Esophagus muscularis mucosa (tissue), 4 donors: ENCODE data around the gene PCK1. TPM values are rescaled to one million over a fixed set of nuclear protein-coding genes. Genes with fewer than 3 reads are reported as not detected.

ENCODE experiments used
- DNase-seq: peaks from one replicate; pipeline ENCODE4 v3.0.0-alpha.2; 2017; ENCODE audit errors: extremely low spot score
- H3K27ac ChIP-seq, 4 donors: fragments of 200-600 bp; sonication (generic); replicated peaks in 1 of 4; 1 replicate in 3 of 4; 2 replicates in 1 of 4; pipeline ENCODE4 v1.5.1; 2016 to 2019; ENCODE audit warnings: mild to moderate bottlenecking in 1 of 4
- H3K27me3 ChIP-seq, 4 donors: fragments of 200-600 bp; sonication (generic); one replicate each; pipeline versions ENCODE4 v1.5.1 to v1.6.0; 2016 to 2019
- H3K36me3 ChIP-seq, 4 donors: fragments of 200-600 bp; sonication (generic); one replicate each; pipeline ENCODE4 v1.5.1; 2016 to 2019
- H3K4me1 ChIP-seq, 4 donors: fragments of 200-600 bp; sonication (generic); one replicate each; pipeline ENCODE4 v1.5.1; 2016 to 2019
- H3K4me3 ChIP-seq, 4 donors: fragments of 200-600 bp; sonication (generic); 1 replicate in 2 of 4; 2 replicates in 2 of 4; pipeline ENCODE4 v1.5.1; 2016 to 2019; ENCODE audit warnings: mild to moderate bottlenecking in 4 of 4, moderate library complexity in 1 of 4
- H3K9me3 ChIP-seq, 4 donors: fragments of 200-600 bp; sonication (generic); 1 replicate in 3 of 4; 2 replicates in 1 of 4; pipeline ENCODE4 v1.5.1; 2016 to 2019
- EP300 ChIP-seq: sonication (generic); formaldehyde crosslinking; IDR thresholded peaks from one replicate; pipeline ENCODE4 v1.6.1; 2017; ENCODE audit warnings: antibody characterized with exemption
- POLR2A ChIP-seq: fragments of 450-650 bp; IDR thresholded peaks from one replicate; pipeline ENCODE4 v1.6.1; 2017; ENCODE audit warnings: antibody characterized with exemption, moderate library complexity, mild to moderate bottlenecking, low read depth
- POLR2AphosphoS5 ChIP-seq, 2 donors: sonication (generic); formaldehyde crosslinking; IDR thresholded peaks; one replicate each; pipeline ENCODE4 v1.6.1; 2017; ENCODE audit warnings: antibody characterized with exemption in 2 of 2
- WGBS: methylation state at CpG from one replicate; pipeline ENCODE4 v1.1.5; 2018; 5-methylcytosine and 5-hydroxymethylcytosine counted together
- intact Hi-C: fragments of 100-400 bp; cut with DNase I; formaldehyde crosslinking; loops from one replicate; pipeline ENCODE4 v1.15.1; 2023
- total RNA-seq, 4 donors: library from RNA; depleted of rRNA; stranded (reverse); fragments of >200 nt; gene quantifications; one replicate each; pipeline versions ENCODE4 v1.1.0 to v1.2.1, GENCODE V29; 2016
- TF ChIP-seq, protein P1 (sequence below), 3 experiments: fragments of 200-600 bp in 2 of 3; fragments of 450-650 bp in 1 of 3; sonication (generic) in 2 of 3; IDR thresholded peaks; one replicate each; pipeline ENCODE4 v1.5.1; 2017 to 2019; ENCODE audit warnings: antibody characterized with exemption in 3 of 3, mild to moderate bottlenecking in 2 of 3, moderate library complexity in 1 of 3

Gene PCK1
- total RNA-seq, 4 donors from 2014 or later: under 0.01 to 0.63 (median 0.06) TPM; not detected in 1

DNA sequence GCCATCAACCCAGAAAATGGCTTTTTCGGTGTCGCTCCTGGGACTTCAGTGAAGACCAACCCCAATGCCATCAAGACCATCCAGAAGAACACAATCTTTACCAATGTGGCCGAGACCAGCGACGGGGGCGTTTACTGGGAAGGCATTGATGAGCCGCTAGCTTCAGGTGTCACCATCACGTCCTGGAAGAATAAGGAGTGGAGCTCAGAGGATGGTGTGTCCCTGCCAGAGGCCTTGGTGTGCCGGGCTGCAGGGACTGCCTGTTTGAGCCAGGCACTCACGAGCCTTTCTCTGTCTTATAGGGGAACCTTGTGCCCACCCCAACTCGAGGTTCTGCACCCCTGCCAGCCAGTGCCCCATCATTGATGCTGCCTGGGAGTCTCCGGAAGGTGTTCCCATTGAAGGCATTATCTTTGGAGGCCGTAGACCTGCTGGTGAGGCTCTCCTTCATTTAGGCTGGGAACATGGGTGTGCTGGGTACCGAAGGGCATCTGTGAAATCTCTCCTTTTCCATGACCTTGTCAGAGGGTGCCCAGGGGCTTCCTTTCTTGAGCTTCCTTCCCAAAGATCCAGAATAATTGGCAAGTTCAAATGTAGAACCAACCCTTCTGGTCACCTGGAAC, 3.4 kb downstream of the PCK1 start:
- Histone ChIP-seq H3K4me1 (peaks cover 0 to 3% (median 0%) of the 10 kb centered on the region in 4 donors), H3K4me3 (no peak overlapping the region), H3K36me3 (no peaks in the 10 kb centered on the region), H3K27me3 (peaks cover 0 to 20% (median 0%) of the 10 kb centered on the region in 4 donors), H3K9me3 (no peaks in the 10 kb centered on the region), H3K27ac (no peak overlapping the region)
- TF ChIP-seq POLR2A (no peak), EP300 (no peak), POLR2AphosphoS5 (IDR thresholded peaks at IDR 0.05) (no peak)
- TF ChIP-seq, protein P1, sequence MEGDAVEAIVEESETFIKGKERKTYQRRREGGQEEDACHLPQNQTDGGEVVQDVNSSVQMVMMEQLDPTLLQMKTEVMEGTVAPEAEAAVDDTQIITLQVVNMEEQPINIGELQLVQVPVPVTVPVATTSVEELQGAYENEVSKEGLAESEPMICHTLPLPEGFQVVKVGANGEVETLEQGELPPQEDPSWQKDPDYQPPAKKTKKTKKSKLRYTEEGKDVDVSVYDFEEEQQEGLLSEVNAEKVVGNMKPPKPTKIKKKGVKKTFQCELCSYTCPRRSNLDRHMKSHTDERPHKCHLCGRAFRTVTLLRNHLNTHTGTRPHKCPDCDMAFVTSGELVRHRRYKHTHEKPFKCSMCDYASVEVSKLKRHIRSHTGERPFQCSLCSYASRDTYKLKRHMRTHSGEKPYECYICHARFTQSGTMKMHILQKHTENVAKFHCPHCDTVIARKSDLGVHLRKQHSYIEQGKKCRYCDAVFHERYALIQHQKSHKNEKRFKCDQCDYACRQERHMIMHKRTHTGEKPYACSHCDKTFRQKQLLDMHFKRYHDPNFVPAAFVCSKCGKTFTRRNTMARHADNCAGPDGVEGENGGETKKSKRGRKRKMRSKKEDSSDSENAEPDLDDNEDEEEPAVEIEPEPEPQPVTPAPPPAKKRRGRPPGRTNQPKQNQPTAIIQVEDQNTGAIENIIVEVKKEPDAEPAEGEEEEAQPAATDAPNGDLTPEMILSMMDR (IDR thresholded peaks at IDR 0.05): no peak
- intact Hi-C loops: no loop called here
- 95% methylated on average over 12 of the region's 14 CpGs for WGBS
- no peak for DNase-seq

DNA sequence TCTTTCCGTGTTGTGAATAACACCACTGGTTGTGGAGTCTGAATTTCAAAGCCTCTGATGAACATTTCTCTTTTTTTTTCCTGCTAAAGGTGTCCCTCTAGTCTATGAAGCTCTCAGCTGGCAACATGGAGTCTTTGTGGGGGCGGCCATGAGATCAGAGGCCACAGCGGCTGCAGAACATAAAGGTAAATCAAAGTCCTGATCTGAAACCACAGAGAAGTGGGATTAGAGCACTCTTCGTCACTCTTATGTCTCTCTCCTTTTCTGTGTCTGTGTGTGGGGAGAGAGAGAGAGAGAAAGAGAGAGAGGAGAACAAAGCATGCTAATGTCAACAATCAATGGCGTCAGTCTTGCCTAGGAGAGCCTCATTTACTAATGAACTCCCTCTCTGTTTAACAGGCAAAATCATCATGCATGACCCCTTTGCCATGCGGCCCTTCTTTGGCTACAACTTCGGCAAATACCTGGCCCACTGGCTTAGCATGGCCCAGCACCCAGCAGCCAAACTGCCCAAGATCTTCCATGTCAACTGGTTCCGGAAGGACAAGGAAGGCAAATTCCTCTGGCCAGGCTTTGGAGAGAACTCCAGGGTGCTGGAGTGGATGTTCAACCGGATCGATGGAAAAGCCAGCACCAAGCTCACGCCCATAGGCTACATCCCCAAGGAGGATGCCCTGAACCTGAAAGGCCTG, 4.2 kb downstream of the PCK1 start:
- intact Hi-C loops: no loop called here
- DNase-seq: no peak
- Histone ChIP-seq H3K9me3 (no peaks in the 10 kb centered on the region), H3K27ac (no peak overlapping the region), H3K4me3 (no peak overlapping the region), H3K4me1 (peaks cover 0 to 3% (median 0%) of the 10 kb centered on the region in 4 donors), H3K36me3 (no peaks in the 10 kb centered on the region), H3K27me3 (peaks cover 0 to 20% (median 0%) of the 10 kb centered on the region in 4 donors)
- TF ChIP-seq POLR2A: no peak
- TF ChIP-seq, protein P1 (IDR thresholded peaks at IDR 0.05): no peak
- TF ChIP-seq EP300: no peak
- no peak for TF ChIP-seq POLR2AphosphoS5 (IDR thresholded peaks at IDR 0.05)
- 90% methylated on average over 10 of the region's 11 CpGs for WGBS

DNA sequence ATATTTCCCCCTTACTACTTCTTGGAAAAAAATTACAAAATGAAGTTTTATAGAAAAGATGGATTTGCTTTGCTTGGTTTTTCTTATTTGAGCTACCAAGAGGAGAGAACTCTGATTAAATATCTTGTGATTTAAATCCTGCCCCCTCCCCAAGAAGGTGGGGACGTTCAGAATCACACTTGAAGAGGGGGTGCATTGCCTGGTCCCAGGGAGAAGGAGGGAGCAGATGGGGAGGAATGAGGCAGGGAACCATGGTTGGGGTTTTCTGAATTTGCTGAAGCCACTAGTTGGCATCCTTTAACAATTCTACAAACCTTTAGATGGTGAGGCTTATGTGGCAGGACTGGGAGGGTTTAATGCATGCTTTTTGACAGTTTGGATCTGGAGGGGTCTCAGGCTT, 5.5 kb downstream of the PCK1 start:
- H3K36me3 ChIP-seq: no peaks in the 10 kb centered on the region

GRCh38 chr20:57566803-57567459, 6.0 kb downstream of the PCK1 start:
- peaks cover 0 to 20% (median 0%) of the 10 kb centered on the region in 4 donors for H3K27me3 ChIP-seq
- no peaks in the 10 kb centered on the region for H3K4me1 ChIP-seq
- intact Hi-C loops: no loop called here
- 65% methylated on average over 10 of the region's 10 CpGs for WGBS
- H3K36me3 ChIP-seq: no peaks in the 10 kb centered on the region
- no peaks in the 10 kb centered on the region for H3K9me3 ChIP-seq
- no peak overlapping the region for H3K4me3 ChIP-seq
- no peak for DNase-seq
- no peak overlapping the region for H3K27ac ChIP-seq
- TF ChIP-seq POLR2A: no peak
- TF ChIP-seq, protein P1 (IDR thresholded peaks at IDR 0.05): no peak
- TF ChIP-seq EP300: no peak

More for the DNA sequence above, 5.5 kb downstream of the PCK1 start:
- intact Hi-C loops: no loop called here
- Histone ChIP-seq H3K4me3 (no peak overlapping the region), H3K27me3 (peaks cover 0 to 20% (median 0%) of the 10 kb centered on the region in 4 donors), H3K27ac (no peak overlapping the region), H3K9me3 (no peaks in the 10 kb centered on the region), H3K4me1 (no peaks in the 10 kb centered on the region)
- WGBS: 29% methylated on average over 1 of the region's 1 CpG
- DNase-seq: no peak
- TF ChIP-seq, protein P1 (IDR thresholded peaks at IDR 0.05): no peak
- TF ChIP-seq EP300: no peak
- no peak for TF ChIP-seq POLR2AphosphoS5 (IDR thresholded peaks at IDR 0.05)
- no peak for TF ChIP-seq POLR2A
